Neural crest cell (in vitro differentiated cells): ENCODE data around the gene FAM209A. TPM values are rescaled to one million over a fixed set of nuclear protein-coding genes. Genes with fewer than 3 reads are reported as not detected.
"Not testable (repeated sequence)": the region's sequence is repeated elsewhere in the genome, so short reads cannot be mapped to it uniquely, and the experiment has no call there.

ENCODE experiments used
- DNase-seq: peaks from one replicate; pipeline ENCODE4 v3.0.0; 2021; ENCODE audit warnings: low read depth, mixed read lengths, low spot score
- H3K27ac Mint-ChIP-seq: one replicate; pipeline ENCODE4 v1.8.0; 2021; ENCODE audit warnings: mild to moderate bottlenecking, mixed read lengths; ENCODE audit not compliant: unreplicated experiment
- H3K27me3 Mint-ChIP-seq: 2 replicates; pipeline ENCODE4 v1.8.0; 2021; ENCODE audit warnings: low read depth, mild to moderate bottlenecking, mixed read lengths
- H3K36me3 Mint-ChIP-seq: 2 replicates; pipeline ENCODE4 v1.8.0; 2021; ENCODE audit warnings: low read depth, mild to moderate bottlenecking, mixed read lengths
- H3K4me1 Mint-ChIP-seq: 2 replicates; pipeline ENCODE4 v1.8.0; 2021; ENCODE audit warnings: mixed read lengths
- H3K4me3 Mint-ChIP-seq: one replicate; pipeline ENCODE4 v1.8.0; 2021; ENCODE audit warnings: mild to moderate bottlenecking, mixed read lengths
- H3K9me3 Mint-ChIP-seq: 2 replicates; pipeline ENCODE4 v1.8.0; 2021; ENCODE audit warnings: mixed read lengths
- CTCF ChIP-seq: fragments of 200-600 bp; sonication (generic); conservative IDR thresholded peaks from 2 replicates; pipeline ENCODE4 v1.5.0; 2021; ENCODE audit warnings: antibody characterized with exemption, mild to moderate bottlenecking
- total RNA-seq: library from RNA; stranded (reverse); gene quantifications from 2 replicates; pipeline ENCODE4 v1.2.1, GENCODE V29; 2021

The FAM209A gene
- total RNA-seq, 1 donor from 2014 or later, result 0.42 TPM

GRCh38 chr20:56558968-56559367 lies 34.4 kb downstream of the FAM209A start:
- H3K27ac Mint-ChIP-seq, result peak overlapping the region; percentile 62

GRCh38 chr20:56564526-56564925 lies 40.0 kb downstream of the FAM209A start:
- H3K27ac Mint-ChIP-seq, H3K27me3 Mint-ChIP-seq, H3K4me3 Mint-ChIP-seq, H3K4me1 Mint-ChIP-seq, DNase-seq, H3K36me3 Mint-ChIP-seq, H3K9me3 Mint-ChIP-seq: not testable (repeated sequence)

More at GRCh38 chr20:56558968-56559367, 34.4 kb downstream of the FAM209A start:
- Mint-ChIP-seq H3K4me3 (no peak overlapping the region), H3K36me3 (no peaks in the 10 kb centered on the region), H3K4me1 (no peaks in the 10 kb centered on the region), H3K9me3 (no peaks in the 10 kb centered on the region), H3K27me3 (peaks cover 3% of the 10 kb centered on the region)
- TF ChIP-seq CTCF, result no peak
- DNase-seq, result no peak

- Mint-ChIP-seq H3K9me3 (no peaks in the 10 kb centered on the region), H3K27ac (no peak overlapping the region), H3K36me3 (no peaks in the 10 kb centered on the region), H3K4me1 (no peaks in the 10 kb centered on the region), H3K27me3 (peaks cover 2% of the 10 kb centered on the region), H3K4me3 (no peak overlapping the region)
- no peak for TF ChIP-seq CTCF
- DNase-seq, result no peak
Observed at GRCh38 chr20:56565511-56565910, 41.0 kb downstream of the FAM209A start.

GRCh38 chr20:56566621-56567020 lies 42.1 kb downstream of the FAM209A start:
- Mint-ChIP-seq H3K4me3 (no peak overlapping the region), H3K4me1 (no peaks in the 10 kb centered on the region), H3K27me3 (peaks cover 5% of the 10 kb centered on the region), H3K36me3 (no peaks in the 10 kb centered on the region), H3K9me3 (no peaks in the 10 kb centered on the region), H3K27ac (no peak overlapping the region)
- no peak for TF ChIP-seq CTCF
- DNase-seq, result no peak

GRCh38 chr20:56570832-56571231 lies 46.3 kb downstream of the FAM209A start:
- no peak for DNase-seq
- no peaks in the 10 kb centered on the region for H3K36me3 Mint-ChIP-seq
- no peak for TF ChIP-seq CTCF
- H3K4me1 Mint-ChIP-seq, result no peaks in the 10 kb centered on the region
- H3K27me3 Mint-ChIP-seq, result peaks cover 10% of the 10 kb centered on the region
- no peak overlapping the region for H3K27ac Mint-ChIP-seq
- H3K9me3 Mint-ChIP-seq, result no peaks in the 10 kb centered on the region
- H3K4me3 Mint-ChIP-seq, result no peak overlapping the region

- Mint-ChIP-seq H3K4me1 (no peaks in the 10 kb centered on the region), H3K4me3 (no peak overlapping the region), H3K9me3 (no peaks in the 10 kb centered on the region), H3K27me3 (peaks cover 10% of the 10 kb centered on the region), H3K36me3 (no peaks in the 10 kb centered on the region), H3K27ac (no peak overlapping the region)
- DNase-seq, result no peak
- TF ChIP-seq CTCF, result no peak
Observed at GRCh38 chr20:56572172-56572571, 47.6 kb downstream of the FAM209A start.
